Psoas muscle (tissue), 8 donors: Measurements from ENCODE around the gene DIDO1. TPM values are rescaled to one million over a fixed set of nuclear protein-coding genes. Genes with fewer than 3 reads are reported as not detected.

Experiments
- ATAC-seq, 4 donors: fragments of 200-7000 bp; cut with Tn5 transposase; one replicate each; pipeline ENCODE4 v1.9.1; 2020; ENCODE audit warnings: moderate library complexity in 3 of 4, mild to moderate bottlenecking in 2 of 4
- DNase-seq, 2 donors: peaks; one replicate each; pipeline ENCODE4 v3.0.0-alpha.2; 2020
- H3K27ac ChIP-seq: fragments of 200-600 bp; one replicate; pipeline ENCODE4 v1.8.0; 2022
- H3K27me3 ChIP-seq, 3 donors: fragments of 200-600 bp in 1 of 3; one replicate each; pipeline versions ENCODE4 v1.6.1 to v1.8.0; 2013 to 2022; ENCODE audit warnings: low read length in 2 of 3, mild to moderate bottlenecking in 2 of 3, moderate library complexity in 1 of 3; ENCODE audit not compliant: insufficient read depth in 3 of 3
- H3K36me3 ChIP-seq, 2 donors: fragments of 200-600 bp in 1 of 2; one replicate each; pipeline versions ENCODE4 v1.6.1 to v1.8.0; 2013 to 2022; ENCODE audit warnings: low read depth in 1 of 2, mild to moderate bottlenecking in 1 of 2, moderate library complexity in 1 of 2; ENCODE audit not compliant: insufficient read depth in 1 of 2
- H3K4me1 ChIP-seq: fragments of 200-600 bp; one replicate; pipeline ENCODE4 v1.8.0; 2022
- H3K4me3 ChIP-seq: fragments of 200-600 bp; one replicate; pipeline ENCODE4 v1.8.0; 2022; ENCODE audit warnings: mild to moderate bottlenecking
- H3K9me3 ChIP-seq: fragments of 200-600 bp; one replicate; pipeline ENCODE4 v1.8.0; 2022
- WGBS, 3 donors: extraction: QIAGEN DNeasy Blood & Tissue Kit; methylation state at CpG; one replicate each; pipeline versions ENCODE4 v1.1.6 to v1.1.7; 2013; 5-methylcytosine and 5-hydroxymethylcytosine counted together
- intact Hi-C, 2 donors: fragments of 100-400 bp; cut with DNase I; formaldehyde crosslinking; loops; one replicate each; pipeline versions ENCODE4 v1.11.0 to v1.14.2; 2022
- polyA plus RNA-seq, 3 donors: library from polyadenylated mRNA; stranded (reverse); fragments of 200-250 nt; gene quantifications; one replicate each; pipeline ENCODE4 v1.2.3, GENCODE V29; 2013
- total RNA-seq, 4 donors: library from RNA; stranded (reverse); fragmentation: NEBNext Ultra II Directional in 2 of 4; extraction: Animal tissue kit (Norgen Biotek cat#: 25700) in 2 of 4; gene quantifications; one replicate each; pipeline versions ENCODE4 v1.2.1 to v1.2.4, GENCODE V29; 2021 to 2023
- TF ChIP-seq, protein P1 (sequence below): fragments of 200-600 bp; IDR thresholded peaks from one replicate; pipeline ENCODE4 v1.8.0; 2022; ENCODE audit warnings: antibody characterized with exemption
- donor health status: healthy with polysubstance abuse.
- donor health status: DM: no; HTN: no; CAD: no; lungs with moderate emphysema.
- donor health status: Bipolar disorder and iron deficiency.
- donor health status: healthy.
- donor health status: DM: yes; HTN: yes; CAD: no.
- donor health status: DM: no; HTN: no; CAD: no.
- donor health status: DM: no; HTN: no; CAD: no.
- donor health status: DM: yes; HTN: yes; CAD: no.

The DIDO1 gene
- total and polyA plus RNA-seq, 7 donors = 10.0 to 32.4 (median 23.9) TPM

- intact Hi-C loops = no loop called here
- no peak for DNase-seq
- Histone ChIP-seq H3K9me3 (no peaks in the 10 kb centered on the region), H3K4me1 (no peaks in the 10 kb centered on the region), H3K27ac (no peak overlapping the region), H3K27me3 (no peaks in the 10 kb centered on the region), H3K4me3 (no peak overlapping the region), H3K36me3 (peaks cover 21 to 87% of the 10 kb centered on the region in 2 donors)
- whole genome bisulfite sequencing, 3 donors = 89 to 92% (median 91%) methylated on average over 8 of the region's 8 CpGs
- TF ChIP-seq, protein P1, sequence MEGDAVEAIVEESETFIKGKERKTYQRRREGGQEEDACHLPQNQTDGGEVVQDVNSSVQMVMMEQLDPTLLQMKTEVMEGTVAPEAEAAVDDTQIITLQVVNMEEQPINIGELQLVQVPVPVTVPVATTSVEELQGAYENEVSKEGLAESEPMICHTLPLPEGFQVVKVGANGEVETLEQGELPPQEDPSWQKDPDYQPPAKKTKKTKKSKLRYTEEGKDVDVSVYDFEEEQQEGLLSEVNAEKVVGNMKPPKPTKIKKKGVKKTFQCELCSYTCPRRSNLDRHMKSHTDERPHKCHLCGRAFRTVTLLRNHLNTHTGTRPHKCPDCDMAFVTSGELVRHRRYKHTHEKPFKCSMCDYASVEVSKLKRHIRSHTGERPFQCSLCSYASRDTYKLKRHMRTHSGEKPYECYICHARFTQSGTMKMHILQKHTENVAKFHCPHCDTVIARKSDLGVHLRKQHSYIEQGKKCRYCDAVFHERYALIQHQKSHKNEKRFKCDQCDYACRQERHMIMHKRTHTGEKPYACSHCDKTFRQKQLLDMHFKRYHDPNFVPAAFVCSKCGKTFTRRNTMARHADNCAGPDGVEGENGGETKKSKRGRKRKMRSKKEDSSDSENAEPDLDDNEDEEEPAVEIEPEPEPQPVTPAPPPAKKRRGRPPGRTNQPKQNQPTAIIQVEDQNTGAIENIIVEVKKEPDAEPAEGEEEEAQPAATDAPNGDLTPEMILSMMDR = no peak
- no peak for ATAC-seq
Measured at GRCh38 chr20:62889411-62889810, 36.9 kb downstream of the DIDO1 start.

GRCh38 chr20:62888910-62889309 is 37.4 kb downstream of the DIDO1 start:
- no peaks in the 10 kb centered on the region for H3K9me3 ChIP-seq
- no peaks in the 10 kb centered on the region for H3K27me3 ChIP-seq
- DNase-seq = peak in 1 of 2 donors; percentile 44
- no peak overlapping the region for H3K27ac ChIP-seq
- H3K4me1 ChIP-seq = no peaks in the 10 kb centered on the region
- H3K4me3 ChIP-seq = no peak overlapping the region
- TF ChIP-seq, protein P1 = no peak
- H3K36me3 ChIP-seq = peaks cover 19 to 82% of the 10 kb centered on the region in 2 donors
- 90 to 96% (median 94%) methylated on average over 16 to 17 of the region's 17 CpGs for WGBS, 3 donors
- ATAC-seq = no peak
- intact Hi-C loops = no loop called here

GRCh38 chr20:62888406-62888805 is 37.9 kb downstream of the DIDO1 start:
- Histone ChIP-seq H3K4me1 (no peaks in the 10 kb centered on the region), H3K27ac (no peak overlapping the region), H3K27me3 (no peaks in the 10 kb centered on the region), H3K9me3 (no peaks in the 10 kb centered on the region), H3K4me3 (no peak overlapping the region), H3K36me3 (peaks cover 14 to 77% of the 10 kb centered on the region in 2 donors)
- 91 to 95% (median 95%) methylated on average over 16 of the region's 16 CpGs for WGBS, 3 donors
- TF ChIP-seq, protein P1 = no peak
- ATAC-seq (no peak), DNase-seq (peak in 1 of 2 donors; percentile 27)
- intact Hi-C loops = no loop called here

- Histone ChIP-seq H3K4me1 (no peaks in the 10 kb centered on the region), H3K9me3 (no peaks in the 10 kb centered on the region), H3K4me3 (no peak overlapping the region), H3K36me3 (peaks cover 14 to 71% of the 10 kb centered on the region in 2 donors), H3K27me3 (no peaks in the 10 kb centered on the region), H3K27ac (no peak overlapping the region)
- ATAC-seq (no peak), DNase-seq (peak in 1 of 2 donors; percentile 41)
- intact Hi-C loops = no loop called here
- TF ChIP-seq, protein P1 = no peak
- 83 to 90% (median 85%) methylated on average over 7 of the region's 7 CpGs for WGBS, 3 donors
Measured at GRCh38 chr20:62887860-62888239, 38.5 kb downstream of the DIDO1 start.

DNA sequence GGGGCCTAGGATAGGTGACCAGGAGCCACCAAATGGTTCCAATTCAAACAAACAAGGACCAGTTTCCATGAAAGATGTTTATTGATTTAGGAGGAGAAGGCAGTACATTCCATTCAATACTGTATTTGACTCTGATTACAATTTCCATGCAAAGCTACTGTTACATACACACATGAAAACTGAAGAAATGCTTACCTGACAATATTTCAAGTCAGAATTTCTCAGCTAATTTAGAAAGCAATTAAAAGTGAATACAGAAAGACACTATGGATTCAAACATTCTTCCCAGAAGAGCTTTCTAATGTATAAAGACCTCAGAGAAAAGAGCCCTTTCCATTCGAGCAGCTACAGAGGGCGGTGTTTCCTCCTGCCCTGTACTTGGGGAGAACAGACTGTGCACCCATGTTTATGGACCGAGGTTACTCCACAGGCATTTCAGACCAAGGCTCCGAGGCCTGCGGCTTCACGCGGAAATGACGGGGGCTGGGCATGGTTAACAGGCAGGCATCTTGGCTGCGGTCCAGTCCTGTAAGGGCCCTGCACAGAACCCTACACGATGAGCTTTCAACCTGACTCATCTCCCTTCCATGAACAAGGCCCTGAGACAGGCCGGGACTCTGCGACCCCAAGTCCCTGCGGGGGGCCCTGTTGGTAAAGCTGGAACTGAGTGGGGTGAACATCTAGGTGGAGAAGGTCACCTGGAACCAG is 39.0 kb downstream of the DIDO1 start:
- Histone ChIP-seq H3K4me3 (no peak overlapping the region), H3K9me3 (no peaks in the 10 kb centered on the region), H3K27me3 (no peaks in the 10 kb centered on the region), H3K36me3 (peaks cover 14 to 66% of the 10 kb centered on the region in 2 donors), H3K4me1 (no peaks in the 10 kb centered on the region), H3K27ac (no peak overlapping the region)
- TF ChIP-seq, protein P1 = no peak
- 63 to 73% (median 68%) methylated on average over 13 of the region's 13 CpGs for WGBS, 3 donors
- DNase-seq (peak; percentile 59 to 64), ATAC-seq (peak in 3 of 4 donors; percentile 52 to 63 (median 58))
- intact Hi-C loops = no loop called here
